GM21717 (cell line): Measurements from ENCODE around the gene TIMELESS.
A peak's percentile ranks its signal among the peaks of the same experiment; 100 is the strongest.
"Not testable (repeated sequence)": the region's sequence is repeated elsewhere in the genome, so short reads cannot be mapped to it uniquely, and the experiment has no call there.

ENCODE experiments used
- ATAC-seq: cut with Tn5 transposase; IDR thresholded peaks from one replicate; pipeline ENCODE4 v1.9.1; 2021; ENCODE audit warnings: mild to moderate bottlenecking, moderate library complexity; ENCODE audit not compliant: unreplicated experiment

TIMELESS gene

GRCh38 chr12:56469007-56469930 lies 20.0 kb upstream of the TIMELESS start:
- ATAC-seq, result no peak

GRCh38 chr12:56468216-56469006 lies 19.2 kb upstream of the TIMELESS start, which contains the start of gene SPRYD4:
Gene SPRYD4, plus strand, starts transcription at chr12:56468578. Its CDS starts 14 bp downstream, at chr12:56468592.
- peak; percentile 79 for ATAC-seq

GRCh38 chr12:56462565-56462964 lies 13.3 kb upstream of the TIMELESS start:
- ATAC-seq, result no peak

- ATAC-seq, result no peak
Observed at GRCh38 chr12:56461235-56462159, 12.3 kb upstream of the TIMELESS start.

- ATAC-seq, result no peak
Observed at GRCh38 chr12:56457817-56458216, 8.6 kb upstream of the TIMELESS start.

- ATAC-seq, result no peak
Observed at GRCh38 chr12:56454557-56454956, 5.3 kb upstream of the TIMELESS start, which contains the start of gene MIP. Gene MIP, minus strand, starts transcription at chr12:56454657. Its CDS starts 44 bp downstream, at chr12:56454613.

- no peak for ATAC-seq
Observed at GRCh38 chr12:56451147-56451546, 1.9 kb upstream of the TIMELESS start.

- ATAC-seq, result no peak
Observed at GRCh38 chr12:56450241-56450640, 1.0 kb upstream of the TIMELESS start.

GRCh38 chr12:56449622-56449984 lies 377 bp upstream of the TIMELESS start:
- no peak for ATAC-seq

GRCh38 chr12:56443208-56443607 lies 6.0 kb downstream of the TIMELESS start:
- ATAC-seq, result not testable (repeated sequence)

- no peak for ATAC-seq
Observed at GRCh38 chr12:56437430-56438176, 11.6 kb downstream of the TIMELESS start.

- no peak for ATAC-seq
Observed at GRCh38 chr12:56434828-56435227, 14.4 kb downstream of the TIMELESS start.

- no peak for ATAC-seq
Observed at GRCh38 chr12:56431850-56432249, 17.4 kb downstream of the TIMELESS start.

- ATAC-seq, result no peak
Observed at GRCh38 chr12:56431288-56431687, 17.9 kb downstream of the TIMELESS start.

- ATAC-seq, result no peak
Observed at GRCh38 chr12:56425940-56426438, 23.2 kb downstream of the TIMELESS start.

- ATAC-seq, result no peak
Observed at GRCh38 chr12:56425193-56425592, 24.0 kb downstream of the TIMELESS start.

- ATAC-seq, result no peak
Observed at GRCh38 chr12:56420411-56420810, 28.8 kb downstream of the TIMELESS start.

GRCh38 chr12:56417739-56418138 lies 31.5 kb downstream of the TIMELESS start:
- no peak for ATAC-seq

GRCh38 chr12:56414401-56414800 lies 34.8 kb downstream of the TIMELESS start:
- no peak for ATAC-seq

GRCh38 chr12:56413392-56413791 lies 35.8 kb downstream of the TIMELESS start:
- ATAC-seq, result no peak
